ENCODE results near the gene MSGN1. TPM values are rescaled to one million over a fixed set of nuclear protein-coding genes. Genes with fewer than 3 reads are reported as not detected.

MSGN1 gene
- total RNA-seq, 1 experiment from 2014 or later: not detected

DNA sequence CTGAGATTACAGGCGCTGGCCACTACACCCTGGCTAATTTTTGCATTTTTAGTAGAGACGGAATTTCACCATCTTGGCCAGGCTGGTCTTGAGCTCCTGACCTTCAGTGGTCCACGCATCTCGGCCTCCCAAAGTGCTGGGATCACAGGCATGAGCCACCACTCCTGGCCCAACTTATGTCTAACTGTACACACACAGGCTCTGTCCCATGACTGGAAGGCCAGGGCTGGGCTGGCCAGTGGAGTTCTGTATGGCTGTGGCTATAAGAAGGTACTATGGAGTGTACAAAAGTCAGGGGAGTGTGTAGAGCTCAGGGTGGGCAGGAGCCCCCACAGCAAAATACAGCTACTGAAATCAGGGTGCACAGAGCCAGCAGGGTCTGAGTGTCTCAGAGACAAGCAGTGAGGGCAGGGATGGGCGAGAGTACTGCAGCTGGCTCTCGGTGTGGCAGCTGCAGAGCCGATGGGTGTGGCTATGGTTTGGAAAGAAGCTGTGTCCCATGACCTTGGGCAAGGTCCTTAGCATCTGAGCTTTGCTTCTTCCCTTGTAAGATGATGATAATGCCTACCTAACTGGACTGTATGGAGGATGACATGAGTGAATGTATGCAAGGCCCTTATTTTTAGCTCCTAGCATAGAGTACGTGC is 10.4 kb upstream of the MSGN1 start (continued):
- TF ChIP-seq, protein P1, sequence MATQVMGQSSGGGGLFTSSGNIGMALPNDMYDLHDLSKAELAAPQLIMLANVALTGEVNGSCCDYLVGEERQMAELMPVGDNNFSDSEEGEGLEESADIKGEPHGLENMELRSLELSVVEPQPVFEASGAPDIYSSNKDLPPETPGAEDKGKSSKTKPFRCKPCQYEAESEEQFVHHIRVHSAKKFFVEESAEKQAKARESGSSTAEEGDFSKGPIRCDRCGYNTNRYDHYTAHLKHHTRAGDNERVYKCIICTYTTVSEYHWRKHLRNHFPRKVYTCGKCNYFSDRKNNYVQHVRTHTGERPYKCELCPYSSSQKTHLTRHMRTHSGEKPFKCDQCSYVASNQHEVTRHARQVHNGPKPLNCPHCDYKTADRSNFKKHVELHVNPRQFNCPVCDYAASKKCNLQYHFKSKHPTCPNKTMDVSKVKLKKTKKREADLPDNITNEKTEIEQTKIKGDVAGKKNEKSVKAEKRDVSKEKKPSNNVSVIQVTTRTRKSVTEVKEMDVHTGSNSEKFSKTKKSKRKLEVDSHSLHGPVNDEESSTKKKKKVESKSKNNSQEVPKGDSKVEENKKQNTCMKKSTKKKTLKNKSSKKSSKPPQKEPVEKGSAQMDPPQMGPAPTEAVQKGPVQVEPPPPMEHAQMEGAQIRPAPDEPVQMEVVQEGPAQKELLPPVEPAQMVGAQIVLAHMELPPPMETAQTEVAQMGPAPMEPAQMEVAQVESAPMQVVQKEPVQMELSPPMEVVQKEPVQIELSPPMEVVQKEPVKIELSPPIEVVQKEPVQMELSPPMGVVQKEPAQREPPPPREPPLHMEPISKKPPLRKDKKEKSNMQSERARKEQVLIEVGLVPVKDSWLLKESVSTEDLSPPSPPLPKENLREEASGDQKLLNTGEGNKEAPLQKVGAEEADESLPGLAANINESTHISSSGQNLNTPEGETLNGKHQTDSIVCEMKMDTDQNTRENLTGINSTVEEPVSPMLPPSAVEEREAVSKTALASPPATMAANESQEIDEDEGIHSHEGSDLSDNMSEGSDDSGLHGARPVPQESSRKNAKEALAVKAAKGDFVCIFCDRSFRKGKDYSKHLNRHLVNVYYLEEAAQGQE (IDR thresholded peaks at IDR 0.05; ENCODE audit: low read depth): no peak
- TF ChIP-seq TCF7L2 (IDR thresholded peaks at IDR 0.05; ENCODE audit: borderline replicate concordance, extremely low read depth, insufficient read depth, insufficient read length): no peak

DNA sequence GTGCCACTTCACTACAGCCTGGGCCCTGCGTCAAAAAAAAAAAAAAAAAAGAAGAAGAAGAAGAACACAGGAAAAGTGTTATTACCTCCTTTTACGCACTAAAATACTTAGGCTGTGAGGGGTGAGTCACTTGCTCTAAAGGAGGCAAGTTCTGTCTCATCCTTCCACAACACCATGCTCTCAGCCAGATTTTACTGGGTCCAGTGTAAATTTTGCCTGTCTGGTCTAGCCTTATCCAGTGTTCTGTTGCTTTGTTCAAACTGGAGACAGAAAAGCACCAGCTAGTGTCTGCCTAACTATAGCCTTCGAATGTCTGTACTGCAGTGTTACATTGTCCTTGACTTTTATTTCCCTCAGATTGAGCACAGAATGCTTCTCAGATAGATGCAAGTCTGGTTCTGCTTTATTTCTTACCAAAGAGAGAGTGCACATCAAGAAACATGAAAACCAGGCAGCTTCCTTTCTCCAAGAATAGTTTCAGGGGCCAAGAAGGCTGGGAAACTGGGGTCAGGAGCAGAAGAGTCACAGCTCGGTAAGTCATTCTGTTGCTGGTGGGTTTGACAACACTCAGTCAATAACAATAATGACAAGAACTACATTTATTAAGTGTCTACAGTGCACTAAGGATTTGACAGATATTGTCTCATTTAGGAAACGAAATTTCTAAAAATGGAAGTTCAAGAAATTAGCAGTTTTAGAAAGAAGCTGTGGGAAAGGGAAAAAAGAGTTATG is 3.1 kb upstream of the MSGN1 start:
- no peak for ATAC-seq
- no peak overlapping the region for H3K27ac ChIP-seq (ENCODE audit: low read depth, low read length)

More for the DNA sequence above, 3.1 kb upstream of the MSGN1 start:
- DNase-seq (ENCODE audit: low read depth, low spot score): no peak
- CTCF ChIA-PET: no interaction called here
- TF ChIP-seq SRF (IDR thresholded peaks at IDR 0.05; ENCODE audit: low read depth): no peak
- no peak for TF ChIP-seq EGR1 (IDR thresholded peaks at IDR 0.05; ENCODE audit: low read depth)
- TF ChIP-seq, protein P2, sequence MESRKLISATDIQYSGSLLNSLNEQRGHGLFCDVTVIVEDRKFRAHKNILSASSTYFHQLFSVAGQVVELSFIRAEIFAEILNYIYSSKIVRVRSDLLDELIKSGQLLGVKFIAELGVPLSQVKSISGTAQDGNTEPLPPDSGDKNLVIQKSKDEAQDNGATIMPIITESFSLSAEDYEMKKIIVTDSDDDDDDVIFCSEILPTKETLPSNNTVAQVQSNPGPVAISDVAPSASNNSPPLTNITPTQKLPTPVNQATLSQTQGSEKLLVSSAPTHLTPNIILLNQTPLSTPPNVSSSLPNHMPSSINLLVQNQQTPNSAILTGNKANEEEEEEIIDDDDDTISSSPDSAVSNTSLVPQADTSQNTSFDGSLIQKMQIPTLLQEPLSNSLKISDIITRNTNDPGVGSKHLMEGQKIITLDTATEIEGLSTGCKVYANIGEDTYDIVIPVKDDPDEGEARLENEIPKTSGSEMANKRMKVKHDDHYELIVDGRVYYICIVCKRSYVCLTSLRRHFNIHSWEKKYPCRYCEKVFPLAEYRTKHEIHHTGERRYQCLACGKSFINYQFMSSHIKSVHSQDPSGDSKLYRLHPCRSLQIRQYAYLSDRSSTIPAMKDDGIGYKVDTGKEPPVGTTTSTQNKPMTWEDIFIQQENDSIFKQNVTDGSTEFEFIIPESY (IDR thresholded peaks at IDR 0.05; ENCODE audit: extremely low read depth, insufficient replicate concordance, low read length): no peak
- Histone ChIP-seq H3K79me2 (ENCODE audit: insufficient read depth, low read length) (no peaks in the 10 kb centered on the region), H3K4me3 (replicated peaks in 1 of 2; ENCODE audit: low read depth in 1 of 2, low read length in 2 of 2) (no peak overlapping the region), H3K9ac (ENCODE audit: low read length) (no peak overlapping the region), H3K9me2 (ENCODE audit: insufficient read depth) (no peaks in the 10 kb centered on the region), H4K20me1 (ENCODE audit: insufficient read depth) (no peaks in the 10 kb centered on the region), H3K9me3 (ENCODE audit: control insufficient read depth in 1 of 2, insufficient read depth in 1 of 2, low read depth in 1 of 2, low read length in 2 of 2) (no peaks in the 10 kb centered on the region), H3K4me2 (ENCODE audit: low read length) (no peak overlapping the region), H2AFZ (ENCODE audit: low read depth, low read length, poor library complexity, severe bottlenecking) (no peak overlapping the region), H3K27me3 (ENCODE audit: insufficient read depth, low read length) (no peaks in the 10 kb centered on the region), H3K4me1 (ENCODE audit: control insufficient read depth in 1 of 2, insufficient read depth in 2 of 2, low read length in 2 of 2) (peaks cover 0 to 5% of the 10 kb centered on the region in 2 experiments; a peak in 1 of 4 replicates), H3K36me3 (ENCODE audit: control insufficient read depth in 1 of 2, insufficient read depth in 2 of 2, low read length in 2 of 2) (no peaks in the 10 kb centered on the region)
- intact Hi-C loops (cut with micrococcal nuclease): no loop called here
- BruUV-seq (replicated peaks): no TSS peak
- POLR2A ChIA-PET: no interaction called here
- RAD21 ChIA-PET (ENCODE audit: low non-redundant PET in 1 of 2, low total read pairs in 2 of 2, uncharacterized antibody in 2 of 2, unreplicated experiment in 2 of 2): no interaction called here

Measured in HCT116 (cell line).